ENCODE measurements around the gene ATXN1.

Gene ATXN1

GRCh38 chr6:16688984-16689636 lies 72.2 kb downstream of the ATXN1 start:
- CTCF ChIA-PET, result interaction anchor here (0.5 to 1.0 kb wide), 3 partner anchors 31 to 1447 kb away, joined by 3 to 5 read pairs (median 3); no protein-coding TSS in a partner anchor
- Histone ChIP-seq H3K4me3 (ENCODE audit: low read depth, low read length) (no peak overlapping the region), H3K27ac (ENCODE audit: extremely low read depth, low read depth, low read length) (no peak overlapping the region), H3K4me1 (ENCODE audit: control insufficient read depth, insufficient read depth, low read length) (peaks cover 43% of the 10 kb centered on the region), H3K9me3 (ENCODE audit: control insufficient read depth, insufficient read depth, low read depth, low read length) (no peaks in the 10 kb centered on the region), H3K36me3 (ENCODE audit: control insufficient read depth in 2 of 2, insufficient read depth in 1 of 2, low read length in 2 of 2) (no peaks in the 10 kb centered on the region)
- POLR2A ChIA-PET, result interaction anchor here (0.6 kb wide), 2 partner anchors 9 to 1006 kb away, joined by 4 to 7 read pairs; no protein-coding TSS in a partner anchor
- TF ChIP-seq ZNF18 (tag by site-specific recombination; IDR thresholded peaks at IDR 0.05) (peak; percentile 77; the same call in 1 of the 2 replicates), ZNF449 (tag by site-specific recombination; IDR thresholded peaks at IDR 0.05) (no peak), ZNF341 (tag by site-specific recombination; IDR thresholded peaks at IDR 0.05; ENCODE audit: low read depth) (no peak), ZNF354C (tag by site-specific recombination; IDR thresholded peaks at IDR 0.05; ENCODE audit: borderline replicate concordance, low read depth) (0 out of 2 replicates have a peak, but pooled peaks have one; percentile 12), ZNF629 (tag by site-specific recombination; IDR thresholded peaks at IDR 0.05) (0 out of 2 replicates have a peak, but pooled peaks have one; percentile 8), ZNF707 (tag by site-specific recombination; IDR thresholded peaks at IDR 0.05) (no peak), ZNF362 (tag by site-specific recombination; IDR thresholded peaks at IDR 0.05) (peak; percentile 91), ZNF311 (tag by site-specific recombination; IDR thresholded peaks at IDR 0.05; ENCODE audit: borderline replicate concordance) (no peak), ZNF792 (tag by site-specific recombination; IDR thresholded peaks at IDR 0.05) (no peak), ZNF37A (tag by site-specific recombination; IDR thresholded peaks at IDR 0.05) (no peak), ZNF621 (tag by site-specific recombination; IDR thresholded peaks at IDR 0.05) (no peak), ZNF423 (tag by site-specific recombination; IDR thresholded peaks at IDR 0.05) (no peak), ZNF148 (tag by site-specific recombination; IDR thresholded peaks at IDR 0.05; ENCODE audit: borderline replicate concordance) (no peak), ZNF600 (tag by site-specific recombination; IDR thresholded peaks at IDR 0.05) (peak; percentile 89)

GRCh38 chr6:16688436-16688835 lies 72.8 kb downstream of the ATXN1 start:
- H3K4me1 ChIP-seq (ENCODE audit: control insufficient read depth, insufficient read depth, low read length), result peaks cover 49% of the 10 kb centered on the region
- H3K27ac ChIP-seq (ENCODE audit: extremely low read depth, low read depth, low read length), result no peak overlapping the region
- no peaks in the 10 kb centered on the region for H3K9me3 ChIP-seq (ENCODE audit: control insufficient read depth, insufficient read depth, low read depth, low read length)
- ChIA-PET CTCF (interaction anchor here (1.0 kb wide), 1 partner anchor 30 kb away, joined by 3 read pairs; no protein-coding TSS in a partner anchor), POLR2A (no interaction called here)
- H3K4me3 ChIP-seq (ENCODE audit: low read depth, low read length), result no peak overlapping the region
- no peaks in the 10 kb centered on the region for H3K36me3 ChIP-seq (ENCODE audit: control insufficient read depth in 2 of 2, insufficient read depth in 1 of 2, low read length in 2 of 2)
- TF ChIP-seq ZNF394 (tag by site-specific recombination; IDR thresholded peaks at IDR 0.05; ENCODE audit: borderline replicate concordance) (no peak), SP7 (tag by site-specific recombination; IDR thresholded peaks at IDR 0.05) (no peak), ZNF571 (tag by site-specific recombination; IDR thresholded peaks at IDR 0.05) (no peak), ZSCAN30 (tag by site-specific recombination; IDR thresholded peaks at IDR 0.05) (no peak), ZXDB (tag by site-specific recombination; IDR thresholded peaks at IDR 0.05) (no peak), HIC1 (tag by site-specific recombination; IDR thresholded peaks at IDR 0.05) (no peak), ZNF549 (tag by site-specific recombination; IDR thresholded peaks at IDR 0.05) (no peak), ZNF121 (tag by site-specific recombination; IDR thresholded peaks at IDR 0.05) (no peak), ZNF501 (tag by site-specific recombination; IDR thresholded peaks at IDR 0.05) (no peak), ZFP3 (tag by site-specific recombination; IDR thresholded peaks at IDR 0.05; ENCODE audit: low read depth) (no peak), ZNF785 (tag by site-specific recombination; IDR thresholded peaks at IDR 0.05) (no peak), ZNF707 (tag by site-specific recombination; IDR thresholded peaks at IDR 0.05) (no peak), ZNF223 (tag by site-specific recombination; IDR thresholded peaks at IDR 0.05) (no peak)
